ENCODE measurements around the gene FRY.

- TF ChIP-seq TOX (CRISPR knock-in tag; IDR thresholded peaks at IDR 0.05; ENCODE audit: borderline replicate concordance), result no peak
- TF ChIP-seq RARB (CRISPR knock-in tag; IDR thresholded peaks at IDR 0.05), result no peak
- TF ChIP-seq, protein P1, sequence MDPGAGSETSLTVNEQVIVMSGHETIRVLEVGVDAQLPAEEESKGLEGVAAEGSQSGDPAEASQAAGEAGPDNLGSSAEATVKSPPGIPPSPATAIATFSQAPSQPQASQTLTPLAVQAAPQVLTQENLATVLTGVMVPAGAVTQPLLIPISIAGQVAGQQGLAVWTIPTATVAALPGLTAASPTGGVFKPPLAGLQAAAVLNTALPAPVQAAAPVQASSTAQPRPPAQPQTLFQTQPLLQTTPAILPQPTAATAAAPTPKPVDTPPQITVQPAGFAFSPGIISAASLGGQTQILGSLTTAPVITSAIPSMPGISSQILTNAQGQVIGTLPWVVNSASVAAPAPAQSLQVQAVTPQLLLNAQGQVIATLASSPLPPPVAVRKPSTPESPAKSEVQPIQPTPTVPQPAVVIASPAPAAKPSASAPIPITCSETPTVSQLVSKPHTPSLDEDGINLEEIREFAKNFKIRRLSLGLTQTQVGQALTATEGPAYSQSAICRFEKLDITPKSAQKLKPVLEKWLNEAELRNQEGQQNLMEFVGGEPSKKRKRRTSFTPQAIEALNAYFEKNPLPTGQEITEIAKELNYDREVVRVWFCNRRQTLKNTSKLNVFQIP (CRISPR knock-in tag; IDR thresholded peaks at IDR 0.05; ENCODE audit: borderline replicate concordance, low read depth), result no peak
- TF ChIP-seq ZNF8 (CRISPR knock-in tag; IDR thresholded peaks at IDR 0.05), result no peak
- no peak for TF ChIP-seq GLIS3 (CRISPR knock-in tag; IDR thresholded peaks at IDR 0.05)
- TF ChIP-seq, protein P2, sequence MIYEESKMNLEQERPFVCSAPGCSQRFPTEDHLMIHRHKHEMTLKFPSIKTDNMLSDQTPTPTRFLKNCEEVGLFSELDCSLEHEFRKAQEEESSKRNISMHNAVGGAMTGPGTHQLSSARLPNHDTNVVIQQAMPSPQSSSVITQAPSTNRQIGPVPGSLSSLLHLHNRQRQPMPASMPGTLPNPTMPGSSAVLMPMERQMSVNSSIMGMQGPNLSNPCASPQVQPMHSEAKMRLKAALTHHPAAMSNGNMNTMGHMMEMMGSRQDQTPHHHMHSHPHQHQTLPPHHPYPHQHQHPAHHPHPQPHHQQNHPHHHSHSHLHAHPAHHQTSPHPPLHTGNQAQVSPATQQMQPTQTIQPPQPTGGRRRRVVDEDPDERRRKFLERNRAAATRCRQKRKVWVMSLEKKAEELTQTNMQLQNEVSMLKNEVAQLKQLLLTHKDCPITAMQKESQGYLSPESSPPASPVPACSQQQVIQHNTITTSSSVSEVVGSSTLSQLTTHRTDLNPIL (CRISPR knock-in tag; IDR thresholded peaks at IDR 0.05; ENCODE audit: low read depth), result no peak
- no peak for TF ChIP-seq PATZ1 (CRISPR knock-in tag; IDR thresholded peaks at IDR 0.05; ENCODE audit: borderline replicate concordance)
- no peak for TF ChIP-seq ZFP3 (CRISPR knock-in tag; IDR thresholded peaks at IDR 0.05)
- no peak for TF ChIP-seq ZFP30 (CRISPR knock-in tag; IDR thresholded peaks at IDR 0.05)
- no peak for TF ChIP-seq SNAI2 (CRISPR knock-in tag; IDR thresholded peaks at IDR 0.05)
- TF ChIP-seq ARNTL (CRISPR knock-in tag; IDR thresholded peaks at IDR 0.05; ENCODE audit: borderline replicate concordance, low read depth), result no peak
Observed at GRCh38 chr13:32121316-32121715, 89.7 kb downstream of the FRY start.

Data from SK-N-SH treated with all-trans-retinoic acid at 6 μM for 48 hours (cell line).